Measurements from ENCODE around the gene UCMA.

Gene UCMA

DNA sequence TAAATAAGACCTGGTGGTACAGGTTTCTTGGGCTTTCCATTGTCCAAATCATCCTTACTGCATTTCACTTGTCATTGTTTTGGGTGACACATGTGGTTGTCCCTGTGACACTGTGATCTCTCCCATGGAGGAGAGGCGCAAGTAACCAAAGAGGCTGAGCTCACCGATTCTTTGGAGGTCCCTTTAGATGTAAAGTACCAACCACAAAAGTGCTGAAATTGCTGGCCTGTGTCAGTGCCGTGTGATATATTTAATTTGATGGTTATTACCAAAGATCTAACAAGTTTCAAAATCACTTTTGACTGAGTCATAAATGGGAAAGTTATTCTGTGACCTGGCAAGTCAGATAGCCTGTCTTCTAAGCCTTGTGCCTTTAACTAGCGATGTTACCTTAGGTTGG is 53.4 kb downstream of the UCMA start:
- H3K4me3 ChIP-seq (ENCODE audit: low read depth, low read length), result no peak overlapping the region
- no peak for DNase-seq (ENCODE audit: low read depth)
- no peak for TF ChIP-seq CTCF (conservative IDR thresholded peaks at IDR 0.05; ENCODE audit: low read depth, low read length)

DNA sequence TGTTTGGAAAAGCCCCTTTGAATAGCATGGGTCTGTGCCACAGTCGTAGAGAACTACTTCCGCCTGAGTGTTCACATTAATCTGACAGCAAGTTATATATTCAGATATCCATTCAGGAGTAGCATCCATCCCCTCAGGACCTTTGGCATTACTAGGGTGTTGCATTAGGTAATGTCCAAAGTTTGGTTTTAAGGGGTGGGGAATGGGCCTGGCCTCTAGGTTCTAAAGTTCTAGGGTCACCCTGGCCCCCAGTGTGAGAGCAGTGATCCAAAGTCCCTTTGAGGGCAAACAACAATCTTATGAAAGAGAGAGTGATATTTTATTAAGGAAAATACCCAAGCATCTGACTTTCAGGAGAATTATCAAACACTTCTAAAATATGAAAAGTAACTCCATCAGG is 60.6 kb downstream of the UCMA start:
- no peak for TF ChIP-seq CTCF (conservative IDR thresholded peaks at IDR 0.05; ENCODE audit: low read depth, low read length)
- H3K4me3 ChIP-seq (ENCODE audit: low read depth, low read length), result no peak overlapping the region
- DNase-seq (ENCODE audit: low read depth), result no peak

Data from choroid plexus epithelial cell (primary cell).